Fibroblast of villous mesenchyme (primary cell): ENCODE data around the gene PPP2R2C. TPM values are rescaled to one million over a fixed set of nuclear protein-coding genes. Genes with fewer than 3 reads are reported as not detected.

Experiments
- DNase-seq: peaks from one replicate; pipeline ENCODE4 v3.0.0-alpha.2; 2010; ENCODE audit warnings: low read depth
- H3K4me3 ChIP-seq: 2 replicates; pipeline ENCODE4 v1.5.1; 2011; ENCODE audit warnings: low read depth, mild to moderate bottlenecking, low read length
- CTCF ChIP-seq: IDR thresholded peaks from 2 replicates; pipeline ENCODE4 v1.5.1; 2012; ENCODE audit warnings: low read depth, mild to moderate bottlenecking, low read length; ENCODE audit not compliant: insufficient read depth
- total RNA-seq: library from RNA; depleted of rRNA; stranded (reverse); fragments of >200 nt; gene quantifications from 2 replicates; pipeline ENCODE4 v1.2.3, GENCODE V29; 2012

Gene PPP2R2C
- total RNA-seq, 1 donor: not detected

GRCh38 chr4:6339818-6340445, 132.5 kb downstream of the PPP2R2C start:
- DNase-seq: no peak
- no peak overlapping the region for H3K4me3 ChIP-seq
- no peak for TF ChIP-seq CTCF

GRCh38 chr4:6338951-6339817, 133.2 kb downstream of the PPP2R2C start:
- TF ChIP-seq CTCF: no peak
- no peak for DNase-seq
- no peak overlapping the region for H3K4me3 ChIP-seq

GRCh38 chr4:6338175-6338950, 134.1 kb downstream of the PPP2R2C start:
- no peak overlapping the region for H3K4me3 ChIP-seq
- no peak for TF ChIP-seq CTCF
- DNase-seq: no peak

GRCh38 chr4:6337331-6337935, 135.0 kb downstream of the PPP2R2C start:
- no peak overlapping the region for H3K4me3 ChIP-seq
- TF ChIP-seq CTCF: no peak
- no peak for DNase-seq

GRCh38 chr4:6336166-6336565, 136.2 kb downstream of the PPP2R2C start:
- TF ChIP-seq CTCF: no peak
- DNase-seq: no peak
- H3K4me3 ChIP-seq: no peak overlapping the region

- TF ChIP-seq CTCF: no peak
- DNase-seq: no peak
- H3K4me3 ChIP-seq: no peak overlapping the region
These were observed 137.3 kb downstream of the PPP2R2C start for GRCh38 chr4:6335040-6335590.
